ENCODE measurements around the gene ACKR2. TPM values are rescaled to one million over a fixed set of nuclear protein-coding genes. Genes with fewer than 3 reads are reported as not detected.

Gene ACKR2
- 1.2 to 2.2 TPM (median 1.6 TPM) in 3 replicates for total RNA-seq

- no peak within 1 kb of the TSS for H3K27ac Mint-ChIP-seq
- no peaks in the 10 kb centered on the region for H3K9me3 Mint-ChIP-seq
- peaks cover 2% of the 10 kb centered on the region for H3K36me3 Mint-ChIP-seq
- H3K4me1 Mint-ChIP-seq = peaks cover 33% of the 10 kb centered on the region
- no peak within 1 kb of the TSS for H3K4me3 Mint-ChIP-seq
- DNase-seq (ENCODE audit: low spot score in 2 of 2, unreplicated experiment in 2 of 2) = no peak
- TF ChIP-seq CTCF (IDR thresholded peaks at IDR 0.05; ENCODE audit: unreplicated experiment) = no peak
- peaks cover 12% of the 10 kb centered on the region for H3K27me3 Mint-ChIP-seq (ENCODE audit: low read depth)
Observed at GRCh38 chr3:42809202-42809601, at the start of gene ACKR2. Gene ACKR2, plus strand, starts transcription at chr3:42809445. Its CDS starts 55,058 bp downstream, at chr3:42864503.

GRCh38 chr3:42762046-42762724 is 47.1 kb upstream of the ACKR2 start:
- no peak for TF ChIP-seq CTCF (IDR thresholded peaks at IDR 0.05; ENCODE audit: unreplicated experiment)
- Mint-ChIP-seq H3K9me3 (no peaks in the 10 kb centered on the region), H3K36me3 (no peaks in the 10 kb centered on the region), H3K4me3 (no peak overlapping the region), H3K27ac (no peak overlapping the region), H3K27me3 (ENCODE audit: low read depth) (peaks cover 11% of the 10 kb centered on the region), H3K4me1 (no peaks in the 10 kb centered on the region)
- DNase-seq (ENCODE audit: low spot score in 2 of 2, unreplicated experiment in 2 of 2) = peak in 1 of 2 experiments; percentile 25

GRCh38 chr3:42763021-42763420 is 46.2 kb upstream of the ACKR2 start:
- peak overlapping the region; percentile 23 for H3K27ac Mint-ChIP-seq
- TF ChIP-seq CTCF (IDR thresholded peaks at IDR 0.05; ENCODE audit: unreplicated experiment) = no peak
- no peaks in the 10 kb centered on the region for H3K9me3 Mint-ChIP-seq
- peak in 1 of 2 experiments; percentile 31 for DNase-seq (ENCODE audit: low spot score in 2 of 2, unreplicated experiment in 2 of 2)
- H3K4me1 Mint-ChIP-seq = no peaks in the 10 kb centered on the region
- H3K27me3 Mint-ChIP-seq (ENCODE audit: low read depth) = peaks cover 11% of the 10 kb centered on the region
- H3K36me3 Mint-ChIP-seq = no peaks in the 10 kb centered on the region
- no peak overlapping the region for H3K4me3 Mint-ChIP-seq

- no peaks in the 10 kb centered on the region for H3K9me3 Mint-ChIP-seq
- no peak for TF ChIP-seq CTCF (IDR thresholded peaks at IDR 0.05; ENCODE audit: unreplicated experiment)
- H3K36me3 Mint-ChIP-seq = no peaks in the 10 kb centered on the region
- no peak overlapping the region for H3K27ac Mint-ChIP-seq
- H3K4me3 Mint-ChIP-seq = no peak overlapping the region
- no peaks in the 10 kb centered on the region for H3K4me1 Mint-ChIP-seq
- DNase-seq (ENCODE audit: low spot score in 2 of 2, unreplicated experiment in 2 of 2) = peak in 1 of 2 experiments; percentile 5
- H3K27me3 Mint-ChIP-seq (ENCODE audit: low read depth) = peaks cover 4% of the 10 kb centered on the region
Observed at GRCh38 chr3:42764115-42764514, 45.1 kb upstream of the ACKR2 start.

GRCh38 chr3:42764561-42765295 is 44.5 kb upstream of the ACKR2 start:
- no peak overlapping the region for H3K4me3 Mint-ChIP-seq
- no peak for TF ChIP-seq CTCF (IDR thresholded peaks at IDR 0.05; ENCODE audit: unreplicated experiment)
- no peaks in the 10 kb centered on the region for H3K9me3 Mint-ChIP-seq
- H3K4me1 Mint-ChIP-seq = no peaks in the 10 kb centered on the region
- no peak overlapping the region for H3K27ac Mint-ChIP-seq
- H3K27me3 Mint-ChIP-seq (ENCODE audit: low read depth) = peaks cover 2% of the 10 kb centered on the region
- no peaks in the 10 kb centered on the region for H3K36me3 Mint-ChIP-seq
- peak in 1 of 2 experiments; percentile 9 for DNase-seq (ENCODE audit: low spot score in 2 of 2, unreplicated experiment in 2 of 2)

Measured in mesothelial cell of epicardium (in vitro differentiated cells).